Measurements from ENCODE around the gene TTC39A.

- no peak for TF ChIP-seq CTCF (IDR thresholded peaks at IDR 0.05)
- no peak for TF ChIP-seq POLR2A (IDR thresholded peaks at IDR 0.05)
- no peak for TF ChIP-seq POLR2AphosphoS5 (IDR thresholded peaks at IDR 0.05)
These were observed 78.0 kb downstream of the TTC39A start for GRCh38 chr1:51252366-51252765.
